Activated naive CD4-positive, alpha-beta T cell treated with Interleukin-2 at 50 U/mL for 16 hours (primary cell): ENCODE results near the gene TAF9B.
"Not testable (repeated sequence)": the region's sequence is repeated elsewhere in the genome, so short reads cannot be mapped to it uniquely, and the experiment has no call there.

Experiments used
- DNase-seq: peaks from one replicate; pipeline ENCODE4 v3.0.0-alpha.2; 2020

TAF9B gene

DNA sequence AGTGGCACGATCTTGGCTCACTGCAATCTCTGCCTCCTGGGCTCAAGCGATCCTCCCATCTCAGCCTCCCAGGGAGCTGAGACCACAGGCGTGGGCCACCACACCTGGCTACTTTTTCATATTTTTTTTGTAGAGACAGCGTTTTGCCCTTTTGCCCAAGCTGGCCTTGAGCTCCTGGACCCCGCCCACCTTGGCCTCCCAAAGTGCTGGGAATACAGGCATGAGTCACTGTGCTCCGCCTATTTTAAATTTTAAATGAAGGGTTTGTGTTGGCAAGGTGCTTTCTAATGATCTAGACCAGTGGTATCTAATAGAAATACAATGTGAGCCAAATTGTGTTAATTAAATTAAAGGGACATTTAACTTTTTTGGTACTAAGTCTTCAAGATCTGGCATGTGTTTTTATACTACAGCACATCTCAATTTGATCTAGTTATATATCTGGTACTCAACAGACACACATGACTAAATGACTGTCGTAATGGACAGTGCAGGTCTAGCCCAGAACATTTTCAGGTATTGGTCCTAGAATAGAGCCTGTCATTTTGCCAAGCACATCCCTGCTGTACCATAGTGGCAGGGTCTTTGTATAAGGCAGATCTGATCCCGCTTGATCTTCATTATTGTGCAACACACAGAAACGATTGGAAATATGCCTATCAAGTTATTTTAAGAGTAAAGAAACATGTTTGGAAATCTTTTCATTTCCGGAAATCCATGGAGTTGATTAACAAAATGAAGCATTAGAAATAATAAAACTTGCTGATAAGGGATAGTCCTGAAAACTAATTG is 28.1 kb downstream of the TAF9B start:
- DNase-seq: no peak

DNA sequence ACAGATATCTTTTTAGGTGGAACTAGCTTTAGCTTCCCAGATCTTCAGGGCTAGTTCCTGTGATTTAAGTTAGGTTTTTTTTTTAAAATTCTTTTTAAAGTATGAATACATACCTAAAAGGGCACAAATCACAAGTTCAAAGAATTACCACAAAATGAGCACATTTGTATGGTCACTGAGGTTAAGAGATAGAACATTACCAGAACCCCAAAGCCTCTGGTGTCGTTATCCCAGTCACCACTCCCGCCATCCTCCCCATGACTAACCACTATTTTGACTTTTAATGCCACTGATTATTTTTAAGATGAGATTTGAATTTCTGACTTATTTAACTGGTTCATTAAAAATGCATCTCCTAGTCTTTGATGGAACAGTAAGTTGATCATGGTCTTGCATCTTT is 30.0 kb downstream of the TAF9B start:
- DNase-seq: no peak

DNA sequence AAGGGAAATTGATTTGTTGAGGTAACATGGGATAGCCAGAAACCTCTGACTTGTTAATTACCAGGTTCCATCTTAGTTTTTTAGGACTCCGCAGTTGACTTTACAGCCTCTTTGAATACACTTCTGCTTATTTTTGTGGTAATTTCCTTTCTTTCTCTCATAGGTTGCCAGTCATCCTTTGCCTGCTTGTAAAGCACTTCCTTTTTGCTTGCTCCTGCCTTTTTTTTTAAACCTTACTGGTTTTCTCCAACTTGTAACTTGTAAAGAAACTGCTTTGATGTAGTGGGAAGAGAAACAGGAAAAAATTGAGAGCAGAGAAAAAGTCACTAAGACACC is 32.8 kb downstream of the TAF9B start:
- DNase-seq: no peak

DNA sequence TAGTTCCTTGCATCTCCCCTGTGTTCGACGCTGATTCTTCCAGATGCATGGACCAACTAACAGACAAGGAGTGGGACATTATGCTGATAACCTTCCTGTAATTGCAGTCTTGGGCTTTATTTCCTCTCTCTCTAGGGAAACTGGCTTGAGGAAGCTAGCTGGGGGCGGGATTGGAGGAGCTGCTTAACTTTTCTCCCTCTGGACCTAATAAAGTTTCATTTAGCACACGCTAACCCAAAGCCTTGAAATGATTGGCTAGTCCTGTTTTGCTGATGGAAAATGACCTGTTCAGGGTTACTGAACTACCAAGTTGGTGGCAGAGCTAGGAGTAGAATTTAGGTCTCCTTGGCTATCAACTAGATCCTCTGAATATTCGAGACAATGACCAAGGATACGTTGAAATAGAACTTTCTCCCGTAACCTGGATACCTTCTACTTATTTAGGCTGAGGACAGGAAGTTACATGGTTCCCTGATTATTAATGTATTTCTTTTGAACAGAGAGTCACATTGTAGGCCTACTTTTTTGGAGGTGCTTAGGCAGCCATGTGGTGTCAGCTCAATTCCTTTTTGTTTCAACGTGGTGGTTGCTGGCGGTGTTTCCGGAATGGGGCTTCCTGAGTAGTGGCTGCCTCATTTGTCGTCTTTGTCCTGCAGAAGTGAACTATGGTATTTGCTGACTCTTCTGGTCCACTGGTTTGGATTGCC is 33.4 kb downstream of the TAF9B start:
- peak; percentile 23 for DNase-seq

DNA sequence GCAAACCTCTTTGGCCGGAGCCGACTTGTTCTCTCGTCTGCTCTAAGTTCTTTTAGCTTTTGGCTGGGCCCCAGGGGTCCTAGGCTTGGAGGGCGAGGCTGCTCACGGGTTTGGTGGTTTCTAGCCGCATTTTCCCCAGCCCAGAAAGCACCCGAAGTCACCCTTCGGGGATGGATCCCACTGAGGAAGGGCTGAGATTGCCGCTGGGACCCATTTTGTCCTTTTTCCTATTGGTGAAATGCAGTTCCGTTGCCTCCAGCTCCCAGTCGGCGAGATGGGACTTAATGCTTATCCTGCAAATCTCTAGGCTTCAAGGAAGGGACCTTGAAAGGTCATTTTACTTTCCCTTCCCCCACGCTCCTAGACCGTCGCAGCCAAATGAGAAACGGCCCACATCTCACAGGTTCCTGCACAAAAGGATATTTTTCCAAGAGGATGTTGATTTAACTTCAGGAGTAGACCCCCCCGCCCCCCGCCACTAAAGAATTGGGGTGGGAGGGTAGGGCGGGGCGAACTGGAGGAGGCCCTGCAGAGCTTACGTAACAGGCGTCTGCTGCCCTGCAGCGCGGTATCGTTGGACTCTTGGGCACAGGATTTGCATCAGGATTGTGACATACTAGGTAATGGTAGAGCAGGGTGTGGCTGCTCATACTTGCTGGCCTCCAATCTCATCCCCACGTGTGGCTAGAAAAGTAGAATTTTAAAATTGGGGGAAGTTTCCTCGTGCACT is 34.8 kb downstream of the TAF9B start:
- peak; percentile 31 for DNase-seq

DNA sequence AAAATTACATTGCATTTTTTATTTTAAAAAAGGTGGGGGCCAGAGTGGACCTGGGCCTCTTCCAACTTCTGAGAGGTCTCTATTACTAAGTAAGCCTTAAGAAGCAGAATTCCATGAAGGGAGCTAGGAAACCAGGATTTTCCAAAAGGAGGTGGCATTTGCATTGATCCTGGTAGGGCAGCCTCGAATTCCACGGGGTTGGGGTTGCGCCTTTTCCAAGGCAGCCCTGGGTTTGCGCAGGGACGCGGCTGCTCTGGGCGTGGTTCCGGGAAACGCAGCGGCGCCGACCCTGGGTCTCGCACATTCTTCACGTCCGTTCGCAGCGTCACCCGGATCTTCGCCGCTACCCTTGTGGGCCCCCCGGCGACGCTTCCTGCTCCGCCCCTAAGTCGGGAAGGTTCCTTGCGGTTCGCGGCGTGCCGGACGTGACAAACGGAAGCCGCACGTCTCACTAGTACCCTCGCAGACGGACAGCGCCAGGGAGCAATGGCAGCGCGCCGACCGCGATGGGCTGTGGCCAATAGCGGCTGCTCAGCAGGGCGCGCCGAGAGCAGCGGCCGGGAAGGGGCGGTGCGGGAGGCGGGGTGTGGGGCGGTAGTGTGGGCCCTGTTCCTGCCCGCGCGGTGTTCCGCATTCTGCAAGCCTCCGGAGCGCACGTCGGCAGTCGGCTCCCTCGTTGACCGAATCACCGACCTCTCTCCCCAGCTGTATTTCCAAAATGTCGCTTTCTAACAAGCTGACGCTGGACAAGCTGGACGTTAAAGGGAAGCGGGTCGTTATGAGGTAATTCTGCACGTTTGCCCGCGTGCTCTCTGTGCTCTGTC is 35.6 kb downstream of the TAF9B start, which contains the start of gene PGK1:
PGK1 (plus strand) TSS at position 626 of the 824 bp plus-strand sequence; CDS start at position 719, 93 bp downstream.
- peak; percentile 94 for DNase-seq

DNA sequence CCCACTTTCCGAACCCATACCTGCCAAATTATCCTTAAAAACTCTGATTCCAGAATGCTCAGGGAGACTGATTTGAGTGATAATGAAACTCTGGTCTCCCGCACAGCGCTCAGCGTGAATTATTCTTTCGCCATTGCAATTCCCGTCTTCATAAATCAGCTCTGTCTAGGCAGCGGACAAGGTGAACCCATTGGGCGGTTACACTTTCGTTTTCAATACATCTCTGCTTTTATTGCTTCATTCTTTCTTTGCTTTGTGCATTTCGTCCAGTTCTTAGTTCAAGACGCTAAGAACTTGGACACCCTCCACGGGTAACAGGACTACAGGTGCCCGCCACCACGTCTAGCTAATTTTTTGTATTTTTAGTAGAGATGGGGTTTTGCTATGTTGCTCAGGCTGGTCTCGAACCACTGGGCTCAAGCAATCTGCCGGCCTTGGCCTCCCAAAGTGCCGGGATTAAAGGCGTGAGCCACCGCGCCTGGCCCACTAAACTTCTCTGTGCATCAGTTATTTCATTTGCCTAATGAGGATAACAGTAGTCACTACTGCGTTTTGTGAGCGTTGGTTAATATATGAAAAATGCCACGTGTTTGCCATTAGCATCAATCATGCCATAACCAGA is 36.3 kb downstream of the TAF9B start:
- DNase-seq: no peak

DNA sequence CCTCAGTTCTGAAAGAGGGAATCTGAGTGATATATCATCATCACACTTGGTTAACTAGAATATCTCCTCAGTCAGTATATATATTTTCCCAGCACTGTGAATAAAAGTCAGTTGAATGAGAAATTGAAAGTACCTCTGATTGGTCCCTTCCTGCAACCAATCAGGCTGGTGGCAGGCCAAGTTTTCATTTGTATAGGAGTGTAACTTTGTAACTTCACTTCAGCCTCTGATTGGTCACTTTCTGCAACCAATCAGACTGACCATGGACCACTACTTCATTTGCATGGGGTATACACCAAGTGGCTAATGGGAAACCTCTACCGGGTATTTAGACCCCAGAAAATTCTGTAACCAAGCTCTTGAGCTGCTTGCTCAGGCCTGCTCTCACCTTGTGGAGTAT is 37.4 kb downstream of the TAF9B start:
- no peak for DNase-seq

DNA sequence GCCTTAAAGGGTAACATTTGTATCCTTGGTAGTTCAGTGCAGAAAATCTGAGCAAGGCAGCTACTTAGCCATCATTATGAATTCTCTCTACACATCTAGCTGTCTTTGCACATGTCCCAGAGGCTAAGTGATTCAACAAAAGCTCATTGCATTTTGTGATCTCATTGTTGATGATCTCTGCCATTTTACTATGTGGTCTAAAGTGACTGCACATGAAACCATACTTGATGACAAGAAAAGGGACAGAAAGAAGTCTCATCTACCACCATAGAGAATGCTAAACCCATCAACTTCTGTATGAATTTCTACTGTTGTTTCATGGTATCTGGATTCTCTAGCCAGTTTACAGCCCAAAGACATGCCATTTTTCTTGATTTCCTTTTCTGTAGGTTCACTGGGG is 41.3 kb downstream of the TAF9B start:
- no peak for DNase-seq

DNA sequence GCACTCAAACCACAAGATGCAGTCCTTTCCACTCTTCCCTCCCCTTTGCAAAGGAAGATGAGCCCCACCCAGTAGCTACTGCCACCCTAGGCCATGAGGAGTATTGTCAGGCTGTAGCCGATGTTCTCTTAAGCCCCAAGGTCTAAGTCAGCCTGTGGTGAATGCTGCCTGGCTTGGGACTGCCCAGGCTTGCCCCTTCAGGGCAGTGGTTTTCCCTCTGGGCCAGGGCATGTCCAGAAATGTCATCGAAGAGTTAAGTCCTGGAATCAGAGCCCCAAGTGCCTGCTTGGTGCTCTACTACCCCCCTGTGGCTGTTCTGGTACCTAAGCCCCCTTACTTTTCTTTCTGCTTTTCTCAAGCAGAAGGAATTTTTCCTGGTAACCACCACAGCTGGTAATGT is 47.2 kb downstream of the TAF9B start:
- DNase-seq: no peak

DNA sequence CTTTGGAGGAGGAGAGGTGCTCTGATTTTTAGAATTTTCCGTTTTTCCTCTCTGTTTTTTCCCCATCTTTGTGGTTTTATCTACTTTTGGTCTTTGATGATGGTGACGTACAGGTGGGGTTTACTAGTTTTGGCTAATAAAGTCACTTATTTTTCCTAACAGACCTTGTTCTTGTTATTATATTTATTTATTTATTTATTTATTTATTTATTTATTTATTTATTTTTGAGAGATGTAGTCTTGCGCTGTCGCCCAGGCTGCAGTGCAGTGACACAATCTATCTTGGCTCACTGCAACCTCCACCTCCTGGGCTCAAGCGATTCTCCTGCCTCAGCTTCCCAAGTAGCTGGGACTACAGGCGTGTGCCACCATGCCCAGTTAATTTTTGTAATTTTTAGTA is 58.0 kb downstream of the TAF9B start:
- DNase-seq: not testable (repeated sequence)
